GM18873 (cell line): ENCODE data around the gene MON1B.
"Not testable (repeated sequence)": the region's sequence is repeated elsewhere in the genome, so short reads cannot be mapped to it uniquely, and the experiment has no call there.

Source experiments
- ATAC-seq: cut with Tn5 transposase; IDR thresholded peaks from one replicate; pipeline ENCODE4 v1.9.1; 2021; ENCODE audit warnings: mild to moderate bottlenecking, moderate library complexity, moderate number of reproducible peaks; ENCODE audit not compliant: unreplicated experiment, low FRiP score

The MON1B gene

GRCh38 chr16:77190478-77191258, at the start of gene MON1B:
Gene MON1B (plus strand): TSS chr16:77191190. CDS start chr16:77191486, 296 bp downstream.
- peak; percentile 95 for ATAC-seq

GRCh38 chr16:77143364-77143763, 47.6 kb upstream of the MON1B start:
- ATAC-seq: no peak

- ATAC-seq: no peak
Measured at GRCh38 chr16:77148121-77148520, 42.9 kb upstream of the MON1B start.

GRCh38 chr16:77157346-77158058, 33.5 kb upstream of the MON1B start:
- ATAC-seq: no peak

DNA sequence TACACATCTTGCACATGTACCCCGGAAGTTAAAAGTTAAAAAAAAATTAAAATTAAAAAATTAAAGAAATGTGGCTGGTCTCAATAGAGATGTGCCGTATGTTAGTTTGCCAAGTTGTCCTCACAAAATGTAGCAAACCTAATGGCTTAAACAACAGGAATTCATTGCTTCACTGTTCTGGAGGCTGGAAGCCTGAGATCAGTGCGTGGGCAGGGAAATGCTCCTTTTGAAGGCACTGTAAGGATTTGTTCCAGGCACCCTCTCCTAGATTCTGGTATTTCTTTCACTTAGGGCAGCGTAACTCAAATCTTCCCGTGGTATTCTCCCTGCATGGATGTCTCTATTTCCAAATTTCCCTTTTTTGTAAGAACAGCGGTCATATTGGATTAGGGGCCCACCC, 32.7 kb upstream of the MON1B start:
- ATAC-seq: no peak

DNA sequence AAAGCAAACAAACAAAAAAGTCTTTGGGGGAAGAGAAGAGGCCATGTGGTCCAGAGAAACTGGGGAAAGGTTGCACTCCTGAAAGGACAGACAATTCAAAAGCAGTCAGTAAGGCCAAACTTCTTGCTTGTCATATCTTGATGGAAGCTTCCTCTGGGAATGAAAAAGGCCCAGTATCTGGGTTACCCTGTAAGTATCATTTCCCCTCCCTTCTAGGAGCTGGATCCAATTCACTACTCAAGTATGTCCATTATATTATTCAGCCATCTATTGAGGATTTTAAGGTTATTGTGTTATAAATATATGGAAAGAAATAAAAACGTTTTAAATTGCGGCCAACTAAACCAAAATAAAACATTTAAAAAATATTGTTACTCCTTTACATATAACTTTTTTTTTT, 26.0 kb upstream of the MON1B start:
- ATAC-seq: no peak

DNA sequence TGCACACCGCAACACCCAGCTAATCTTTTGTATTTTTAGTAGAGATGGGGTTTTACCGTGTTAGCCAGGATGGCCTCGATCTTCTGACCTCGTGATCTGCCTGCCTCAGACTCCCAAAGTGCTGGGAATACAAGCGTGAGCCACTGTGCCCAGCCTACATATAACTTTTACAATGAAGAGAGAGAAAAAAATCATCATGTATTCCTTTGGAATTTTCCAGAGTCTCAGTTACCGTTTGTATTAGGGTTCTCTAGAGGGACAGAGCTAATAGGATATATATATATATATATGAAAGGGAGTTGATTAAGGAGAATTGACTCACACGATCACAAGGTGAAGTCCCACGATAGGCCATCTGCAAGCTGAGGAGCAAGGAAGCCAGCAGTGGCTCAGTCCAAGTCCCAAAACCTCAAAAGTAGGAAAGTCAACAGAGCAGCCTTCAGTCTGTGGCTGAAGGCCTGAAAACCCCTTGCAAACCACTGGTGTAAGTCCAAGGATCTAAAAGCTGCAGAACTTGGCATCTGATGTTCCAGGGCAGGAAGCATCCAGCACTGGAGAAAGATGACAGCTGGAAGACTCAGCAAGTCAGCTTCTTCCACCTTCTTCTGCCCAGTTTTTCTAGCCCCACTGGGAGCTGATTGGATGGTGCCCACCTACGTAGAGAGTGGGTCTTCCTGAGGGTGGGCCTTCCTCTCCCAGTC, 25.3 kb upstream of the MON1B start:
- not testable (repeated sequence) for ATAC-seq

- ATAC-seq: no peak
Measured at GRCh38 chr16:77166726-77167125, 24.3 kb upstream of the MON1B start.

DNA sequence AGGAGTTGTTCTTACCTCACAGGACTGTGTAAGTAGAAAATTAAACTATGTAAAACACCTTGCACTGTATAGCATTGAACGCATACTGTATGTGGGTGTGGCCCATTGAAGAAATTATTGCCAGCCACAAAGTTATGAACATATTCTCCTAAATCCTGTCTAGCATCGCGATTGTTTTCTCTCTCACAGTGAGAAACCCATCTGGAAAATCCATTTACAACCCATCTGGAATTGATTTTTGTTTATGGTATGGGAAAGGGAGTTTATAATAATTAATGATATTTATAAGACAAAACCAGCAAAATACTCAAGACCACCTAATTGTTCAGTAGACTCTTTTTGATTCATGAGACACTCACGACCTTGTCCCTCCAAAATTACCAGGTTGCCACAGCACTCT, 22.1 kb upstream of the MON1B start:
- no peak for ATAC-seq

- no peak for ATAC-seq
Measured at GRCh38 chr16:77169650-77170236, 21.2 kb upstream of the MON1B start.

DNA sequence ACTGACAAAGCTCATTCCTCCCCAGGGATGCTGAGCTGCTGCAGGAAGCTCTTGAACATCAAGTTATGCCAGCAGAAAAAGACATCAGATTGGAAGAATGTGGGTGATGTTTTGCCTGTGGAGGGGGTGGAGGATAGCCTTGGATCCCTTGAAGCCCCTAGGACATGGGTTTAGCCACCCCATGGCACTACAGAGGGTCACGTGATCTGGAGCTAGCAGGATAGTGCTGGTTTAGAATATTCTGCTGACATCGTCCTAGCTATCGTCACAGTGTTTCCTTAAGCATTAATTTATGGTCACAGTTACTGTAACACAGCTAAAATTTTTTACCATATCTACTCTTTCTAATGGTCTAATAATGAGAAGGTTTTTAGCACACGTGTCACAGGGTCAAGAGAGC, 20.2 kb upstream of the MON1B start:
- no peak for ATAC-seq

- peak; percentile 66 for ATAC-seq
Measured at GRCh38 chr16:77171745-77172635, 19.0 kb upstream of the MON1B start.

DNA sequence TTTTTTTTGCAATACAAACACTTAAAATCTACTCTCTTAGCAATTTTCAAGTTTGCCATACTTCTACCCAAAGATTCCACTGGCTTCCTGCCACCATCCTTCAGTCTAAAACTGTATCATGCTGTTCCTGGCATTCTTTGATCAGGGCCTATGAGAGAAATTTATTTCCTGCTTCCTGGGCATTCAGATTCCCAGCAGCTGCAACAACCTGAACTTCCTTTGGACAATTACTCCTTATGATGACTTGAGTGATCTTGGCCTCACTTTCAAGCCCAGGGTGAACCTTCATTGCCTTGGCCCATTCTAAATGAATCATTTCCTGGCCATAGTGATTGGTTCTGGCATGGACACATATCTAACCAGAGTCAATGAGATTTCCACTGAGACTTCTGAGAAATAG, 18.0 kb upstream of the MON1B start:
- no peak for ATAC-seq

- no peak for ATAC-seq
Measured at GRCh38 chr16:77183137-77183536, 7.9 kb upstream of the MON1B start.

GRCh38 chr16:77186298-77186697, 4.7 kb upstream of the MON1B start:
- not testable (repeated sequence) for ATAC-seq

GRCh38 chr16:77190190-77190477, 856 bp upstream of the MON1B start:
- ATAC-seq: peak; percentile 0

DNA sequence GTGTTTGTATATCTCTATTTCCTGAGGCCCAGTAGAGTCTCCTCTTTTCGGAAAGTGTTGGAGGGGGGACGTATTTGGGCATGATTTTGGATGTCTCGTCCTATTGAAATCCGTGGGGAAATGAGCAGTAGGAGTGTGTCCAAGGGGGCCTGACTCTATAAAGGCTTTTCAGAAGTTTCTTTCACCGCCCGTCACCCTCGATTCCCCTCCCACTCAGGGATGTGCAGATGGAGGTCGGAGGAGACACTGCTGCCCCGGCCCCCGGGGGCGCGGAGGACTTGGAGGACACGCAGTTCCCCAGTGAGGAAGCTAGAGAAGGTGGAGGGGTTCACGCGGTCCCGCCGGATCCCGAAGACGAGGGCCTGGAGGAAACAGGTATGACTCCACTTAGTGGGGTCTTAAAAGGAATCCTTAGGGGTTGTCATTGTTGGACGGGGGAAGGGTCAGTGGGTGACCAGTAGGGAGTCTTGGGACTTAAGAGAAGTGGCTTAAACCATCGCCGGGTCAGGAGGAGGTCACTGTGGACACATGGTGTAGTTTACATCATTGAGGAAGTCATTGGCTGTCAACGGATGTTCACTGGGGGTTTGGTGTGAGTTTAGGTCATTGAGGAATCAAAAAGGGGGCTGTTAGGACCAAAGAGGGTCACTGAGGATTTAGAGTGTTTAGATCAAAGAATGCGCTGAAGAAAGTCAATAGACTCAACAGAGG, 424 bp downstream of the MON1B start:
- no peak for ATAC-seq

DNA sequence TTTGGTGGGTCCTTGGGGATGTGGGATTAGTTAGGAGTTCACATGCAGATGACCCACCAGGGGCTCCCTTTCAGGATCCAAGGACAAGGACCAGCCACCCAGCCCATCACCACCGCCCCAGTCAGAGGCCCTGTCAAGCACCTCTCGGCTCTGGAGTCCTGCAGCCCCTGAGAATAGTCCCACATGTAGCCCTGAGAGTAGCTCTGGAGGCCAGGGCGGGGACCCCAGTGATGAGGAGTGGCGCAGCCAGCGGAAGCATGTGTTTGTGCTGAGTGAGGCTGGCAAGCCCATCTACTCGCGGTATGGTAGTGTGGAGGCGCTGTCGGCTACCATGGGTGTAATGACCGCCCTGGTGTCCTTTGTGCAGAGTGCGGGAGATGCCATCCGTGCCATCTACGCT, 2.4 kb downstream of the MON1B start:
- no peak for ATAC-seq
